GM18505 (cell line): ENCODE results near the gene C11orf68.
A peak's percentile ranks its signal among the peaks of the same experiment; 100 is the strongest.

Experiments used
- ATAC-seq: cut with Tn5 transposase; IDR thresholded peaks from one replicate; pipeline ENCODE4 v1.9.1; 2021; ENCODE audit not compliant: unreplicated experiment
- POLR2A ChIP-seq: IDR thresholded peaks from 4 replicates; pipeline ENCODE4 v1.6.1; 2011; ENCODE audit warnings: borderline replicate concordance; ENCODE audit not compliant: insufficient read depth, insufficient read length; ENCODE audit errors: extremely low read depth

C11orf68 gene

DNA sequence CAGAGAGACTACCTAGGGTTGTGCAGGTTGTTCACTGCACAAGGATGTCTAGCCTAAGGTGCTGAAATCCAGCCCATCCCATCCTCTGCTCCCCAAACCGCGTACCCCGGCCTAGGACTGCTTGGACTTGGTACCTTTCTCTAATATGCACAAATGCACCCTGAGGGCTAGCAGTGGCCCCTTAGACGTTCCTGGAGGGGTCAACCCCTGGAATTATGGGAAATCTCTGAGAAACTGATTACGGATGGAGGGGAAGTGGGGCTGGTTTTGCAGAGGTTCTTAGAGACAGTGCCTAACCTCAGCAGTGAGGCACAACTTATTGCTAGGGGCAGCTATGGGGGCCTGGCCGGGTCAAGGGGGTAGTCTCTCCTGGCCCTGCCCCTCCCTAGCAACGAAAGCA is 2.5 kb downstream of the C11orf68 start:
- ATAC-seq, result no peak
- no peak for TF ChIP-seq POLR2A

DNA sequence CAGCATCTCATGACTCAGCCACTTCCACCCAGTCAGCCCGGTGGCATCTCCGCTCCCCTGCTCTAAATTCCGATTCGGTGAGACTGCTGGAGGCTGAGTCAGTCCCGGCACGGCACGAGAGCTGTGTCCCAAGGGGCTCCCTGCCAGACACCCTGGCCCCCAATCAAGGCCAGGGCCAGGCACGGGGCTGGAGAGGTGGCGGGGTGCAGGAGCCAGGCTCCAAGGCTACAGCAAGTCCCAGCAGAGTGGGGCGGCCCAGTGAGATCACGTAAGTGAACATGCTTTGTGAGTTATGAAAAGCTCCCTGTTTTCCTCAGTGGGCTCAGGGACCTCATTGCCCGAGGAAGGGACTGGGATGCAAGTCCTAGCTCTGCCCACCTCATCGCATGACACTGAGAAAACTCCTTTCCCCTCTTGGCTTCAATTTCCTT is 3.0 kb downstream of the C11orf68 start:
- no peak for TF ChIP-seq POLR2A
- no peak for ATAC-seq

DNA sequence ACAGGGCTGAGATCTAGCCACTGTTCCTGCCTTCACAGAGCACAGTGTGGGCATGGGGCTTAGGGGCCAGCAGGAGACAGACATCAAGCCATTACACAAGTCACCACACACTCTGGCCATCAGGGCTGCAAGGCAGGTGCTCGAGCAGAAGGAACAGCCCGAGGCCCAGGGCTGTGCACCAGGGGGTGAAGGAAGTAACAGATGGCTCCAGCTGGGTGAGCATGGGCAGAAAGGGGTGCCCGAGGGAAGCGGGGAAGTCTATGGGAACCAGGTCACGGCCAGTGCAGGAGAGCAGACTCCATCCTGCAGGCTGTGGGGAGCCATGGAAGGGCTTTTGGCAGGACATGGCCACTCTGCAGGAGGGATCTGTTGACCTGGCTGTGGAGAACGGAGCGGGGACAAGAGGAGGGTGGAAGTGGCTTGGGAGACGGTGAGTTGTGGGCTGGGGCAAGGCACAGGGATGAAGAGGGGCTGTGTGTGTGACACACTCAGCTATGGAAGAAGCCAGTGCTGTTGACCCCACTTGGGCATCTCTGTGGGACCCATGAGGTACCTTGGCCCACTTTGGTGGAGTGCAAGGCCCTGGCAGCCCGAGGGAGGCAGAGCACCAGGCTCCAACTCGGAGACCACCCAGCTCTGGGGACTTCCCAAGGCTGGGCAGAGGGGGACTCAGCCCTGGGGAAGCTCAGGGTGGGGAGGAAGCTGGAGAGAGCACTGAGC is 3.6 kb downstream of the C11orf68 start:
- no peak for ATAC-seq
- TF ChIP-seq POLR2A, result no peak

DNA sequence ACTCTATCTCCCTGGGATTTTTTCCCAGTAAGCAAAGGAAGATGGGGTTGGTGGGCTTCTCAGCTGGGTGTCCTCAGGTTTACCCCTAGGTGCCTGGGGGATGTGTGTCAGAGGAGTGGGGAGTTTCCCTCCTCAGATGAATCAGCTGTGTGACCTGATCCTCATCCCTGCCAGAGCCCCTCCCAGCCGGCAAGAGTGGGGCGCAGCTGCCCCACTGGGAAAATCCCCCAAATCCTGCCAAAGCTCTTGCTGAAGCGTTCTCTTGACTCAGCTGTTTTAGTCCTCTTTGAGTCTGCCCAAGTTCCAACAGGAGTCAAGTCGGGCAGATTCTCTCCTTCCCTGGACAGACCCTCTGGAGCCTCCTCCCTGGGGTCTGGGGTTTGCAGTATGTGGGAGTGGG is 6.0 kb downstream of the C11orf68 start:
- ATAC-seq, result no peak
- no peak for TF ChIP-seq POLR2A

DNA sequence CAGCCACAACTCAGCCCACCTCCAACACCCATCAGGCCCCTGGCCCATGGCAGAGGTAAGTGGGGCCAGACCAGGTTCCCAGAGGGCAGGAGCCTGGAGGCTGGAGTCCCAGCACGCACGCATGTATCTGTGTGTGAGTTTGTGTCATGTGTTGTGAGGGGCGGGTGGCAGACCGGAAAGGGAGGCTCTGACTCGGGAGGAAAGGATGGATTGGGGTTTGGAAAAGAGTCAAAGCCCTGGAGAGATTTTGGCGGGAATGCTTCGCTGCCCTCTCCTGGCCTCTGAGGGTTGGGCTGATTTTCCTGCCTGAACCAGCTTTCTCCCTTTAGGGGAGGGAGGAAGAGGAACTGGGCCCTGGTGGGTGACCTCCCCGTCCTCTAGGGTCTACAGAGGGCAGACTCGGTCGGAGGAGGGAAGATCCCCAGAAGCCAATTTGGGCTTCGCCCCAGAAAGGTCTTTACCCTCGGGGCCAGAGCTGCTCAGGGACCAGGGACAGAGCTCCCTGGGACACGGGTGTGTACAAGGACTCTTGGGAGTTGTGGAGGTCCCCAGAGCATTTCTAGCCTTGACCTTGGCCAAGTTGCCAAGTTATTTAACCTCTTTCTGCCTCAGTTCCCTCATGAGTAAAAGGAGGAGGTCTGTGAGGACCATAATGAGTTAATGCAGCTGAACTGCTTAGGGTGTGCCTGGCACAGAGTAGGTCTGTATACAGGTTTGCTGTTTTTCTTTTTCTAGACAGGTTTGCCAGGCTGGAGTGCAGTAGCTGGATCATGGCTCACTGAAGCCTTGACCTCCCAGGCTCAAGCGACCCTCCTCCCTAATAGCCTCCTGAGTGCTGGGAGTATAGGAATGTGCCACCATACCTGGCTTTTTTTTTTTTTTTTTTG is 6.9 kb downstream of the C11orf68 start:
- no peak for TF ChIP-seq POLR2A
- no peak for ATAC-seq

DNA sequence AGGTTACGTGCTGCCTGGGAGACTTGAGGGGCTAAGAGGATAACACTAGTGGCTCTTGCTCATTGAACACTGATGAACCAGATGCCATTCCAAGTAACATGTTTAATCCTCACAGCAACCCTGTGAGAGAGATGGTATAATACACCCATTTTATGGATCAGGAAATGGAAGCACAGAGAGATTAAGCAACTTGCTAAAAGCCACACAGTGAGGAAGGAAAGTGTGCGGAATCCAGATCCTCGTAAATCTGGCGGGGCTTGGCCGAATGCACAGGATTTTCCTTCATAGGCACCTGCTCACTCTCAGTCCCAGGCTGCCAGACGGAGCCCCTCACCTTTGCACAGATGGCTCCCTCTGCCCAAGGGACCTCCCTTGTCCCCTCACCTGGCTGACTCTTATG is 11.0 kb downstream of the C11orf68 start:
- TF ChIP-seq POLR2A, result no peak
- ATAC-seq, result no peak

DNA sequence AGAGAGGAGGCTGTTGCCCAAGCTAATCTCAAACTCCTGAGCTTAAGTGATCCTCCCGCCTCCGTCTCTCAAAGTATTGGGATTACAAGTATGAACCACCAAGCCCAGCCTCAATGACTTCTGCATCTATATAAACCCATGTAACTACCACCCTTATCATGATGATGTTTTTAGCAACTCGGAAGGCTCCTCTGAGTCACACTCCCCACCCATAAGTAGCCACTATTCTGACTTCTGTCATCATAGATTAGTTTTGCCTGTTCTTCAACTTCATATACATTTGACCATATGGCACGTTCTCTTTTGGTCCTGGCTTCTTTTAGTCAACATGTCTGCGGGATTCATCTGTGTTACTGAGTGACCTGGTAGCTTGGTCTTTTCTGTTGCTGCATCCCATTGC is 12.3 kb downstream of the C11orf68 start:
- no peak for TF ChIP-seq POLR2A

DNA sequence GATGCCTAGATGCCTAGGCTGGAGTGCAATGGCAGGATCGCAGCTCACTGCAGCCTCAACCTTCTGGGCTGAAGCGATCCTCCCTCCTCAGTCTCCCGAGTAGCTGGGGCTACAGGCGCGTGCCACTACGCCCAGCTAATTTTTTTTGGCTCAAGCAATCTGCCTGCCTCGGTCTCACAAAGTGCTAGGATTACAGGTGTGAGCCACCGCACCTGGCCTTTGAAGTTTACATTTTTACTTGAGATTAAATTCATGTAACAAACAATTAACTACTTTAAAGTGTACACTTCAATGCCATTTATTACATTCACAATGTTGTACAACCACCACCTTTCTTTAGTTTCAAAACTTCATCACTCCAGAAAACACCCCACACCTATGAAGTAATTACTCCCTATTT is 15.1 kb downstream of the C11orf68 start:
- no peak for TF ChIP-seq POLR2A
- ATAC-seq, result no peak

More for the DNA sequence above, 12.3 kb downstream of the C11orf68 start:
- ATAC-seq, result no peak

DNA sequence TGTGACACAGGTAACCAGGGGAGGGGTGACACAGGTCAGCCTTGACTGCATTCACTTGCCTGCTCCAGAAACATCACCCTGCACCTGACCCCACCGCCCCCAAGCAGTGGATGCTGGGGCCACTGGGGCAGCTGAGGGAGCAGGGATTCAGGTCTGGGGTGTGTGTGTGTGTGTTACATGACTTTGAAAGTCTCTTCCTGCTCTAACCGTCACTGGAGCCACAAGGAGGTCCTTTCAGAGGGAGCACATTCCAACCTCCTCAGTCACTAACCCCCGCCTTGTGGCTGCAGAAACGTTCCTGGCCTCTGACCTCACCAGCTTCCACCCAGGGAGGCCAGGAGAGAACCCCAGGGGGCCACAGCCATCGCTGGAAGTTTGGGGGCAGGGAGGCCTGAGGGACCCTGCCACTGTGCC is 15.8 kb downstream of the C11orf68 start:
- ATAC-seq, result no peak
- TF ChIP-seq POLR2A, result no peak

DNA sequence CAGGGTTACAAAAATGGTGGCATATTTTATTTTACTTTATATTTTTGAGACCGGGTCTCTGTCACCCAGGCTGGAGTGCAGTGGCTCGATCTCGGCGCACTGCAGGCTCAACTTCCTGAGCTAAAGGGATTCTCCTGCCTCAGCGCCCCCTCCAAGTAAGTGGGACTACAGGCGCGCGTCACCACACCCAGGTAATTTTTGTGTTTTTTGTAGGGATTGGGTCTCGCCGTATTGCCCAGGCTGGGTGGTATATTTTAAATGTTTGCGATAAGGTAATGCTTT is 18.0 kb downstream of the C11orf68 start:
- no peak for TF ChIP-seq POLR2A
- no peak for ATAC-seq

DNA sequence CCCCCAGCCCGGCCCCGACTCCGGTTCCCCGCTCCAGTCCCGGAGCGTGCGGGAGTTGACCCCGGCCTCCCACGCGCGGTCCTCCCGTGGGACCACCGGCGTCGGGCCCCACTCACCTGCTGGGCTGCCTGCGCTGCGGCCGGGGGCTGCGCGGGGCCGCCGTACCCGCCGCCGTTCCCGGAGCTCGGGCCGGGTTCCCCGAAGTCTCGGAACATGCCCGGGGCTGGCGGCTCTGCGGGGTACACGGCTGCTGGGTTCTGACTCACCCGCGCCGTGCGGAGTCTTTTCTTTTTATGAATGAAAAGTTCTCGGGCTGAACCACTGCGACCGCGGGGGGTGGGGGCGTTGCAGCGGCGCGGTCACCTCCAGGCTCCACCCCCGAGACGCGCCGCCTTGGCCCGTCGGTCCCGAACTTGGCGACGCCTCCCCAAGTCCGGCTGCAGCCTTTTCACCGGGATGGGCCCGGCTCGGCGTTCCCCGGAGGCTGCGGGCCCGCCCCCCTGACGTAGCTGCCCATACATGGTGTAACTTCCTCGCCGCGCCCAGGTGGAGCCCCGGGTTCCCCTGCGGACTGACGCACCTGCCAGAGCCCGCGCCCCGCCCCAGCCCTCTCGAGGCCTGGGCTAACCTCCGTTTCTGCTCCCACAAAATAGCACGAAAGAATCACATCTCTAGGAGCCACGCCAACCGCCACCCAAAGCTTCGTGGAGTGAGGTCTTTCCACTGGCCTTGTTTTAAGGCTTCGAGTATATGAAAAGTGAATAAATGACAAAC is 18.6 kb downstream of the C11orf68 start, which contains the start of gene FOSL1:
Gene FOSL1, minus strand, starts transcription at position 264 of the 774 bp plus-strand sequence. Its CDS starts 49 bp downstream, at position 215.
- peak; percentile 74 for ATAC-seq
- peak; percentile 47 for TF ChIP-seq POLR2A

DNA sequence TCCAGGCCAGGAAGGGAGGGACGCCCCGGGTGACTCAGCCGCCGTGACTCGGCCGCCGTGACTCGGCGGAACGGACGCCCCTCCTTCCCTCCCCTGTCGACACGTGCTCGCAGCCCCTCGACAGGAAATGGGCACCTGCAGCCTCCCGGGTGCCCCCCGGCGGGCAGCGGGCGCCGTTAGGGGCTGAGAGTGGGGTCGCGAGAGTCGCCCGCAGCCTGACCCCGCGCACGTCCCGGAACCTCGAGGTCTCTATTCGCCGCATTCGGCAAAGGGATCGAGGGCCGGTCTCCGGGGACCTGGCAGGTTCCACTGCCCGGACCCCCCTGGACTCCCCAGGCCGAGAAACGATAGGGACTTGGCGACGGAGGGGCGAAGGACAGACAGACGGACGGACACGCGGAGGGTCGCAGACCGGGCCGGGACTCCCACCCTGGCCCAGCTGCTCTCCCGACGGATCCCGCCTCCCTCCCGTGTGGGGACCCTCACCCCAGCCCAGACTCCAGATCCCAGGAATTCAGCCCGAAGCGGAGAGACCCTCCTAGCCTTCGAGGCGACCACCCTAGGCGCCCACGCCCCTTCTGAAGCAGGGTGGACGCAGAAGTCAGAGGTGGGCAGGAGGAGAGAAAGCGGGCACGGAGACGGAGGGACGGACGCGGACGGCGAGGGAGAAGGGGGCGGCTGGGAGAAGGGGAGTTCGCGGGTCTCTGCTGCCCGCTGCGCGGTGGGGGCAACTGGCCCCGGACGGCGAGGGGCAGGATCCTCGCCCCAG is 19.3 kb downstream of the C11orf68 start:
- ATAC-seq, result no peak
- TF ChIP-seq POLR2A, result no peak
